ENCODE data around the gene ZNF775.

ZNF775 gene

DNA sequence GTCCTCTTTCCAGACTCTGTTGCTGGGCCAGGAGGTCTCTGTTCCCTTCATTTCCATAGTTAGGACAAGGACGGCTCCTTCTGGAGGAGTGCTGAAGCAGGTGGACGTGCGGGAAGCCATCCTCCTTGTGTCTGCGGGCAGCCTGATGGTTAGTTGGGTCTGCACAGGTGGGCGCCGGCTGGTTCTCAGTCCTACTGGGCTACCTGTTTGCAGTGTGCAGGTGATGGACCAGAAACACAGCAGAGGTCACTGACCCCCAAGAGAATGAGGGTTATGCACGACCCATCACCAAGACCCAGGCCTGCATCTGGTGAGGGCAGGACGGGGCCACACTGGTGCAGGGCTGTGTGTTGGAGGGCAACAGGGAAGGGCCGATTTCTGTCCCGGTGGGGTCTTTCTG, 45.5 kb upstream of the ZNF775 start:
- Histone ChIP-seq H3K4me3 (replicated peaks; ENCODE audit: low read depth, low read length) (no peak overlapping the region), H3K36me3 (ENCODE audit: control insufficient read depth, insufficient read depth, low read length) (peaks cover 17% of the 10 kb centered on the region), H3K27me3 (replicated peaks; ENCODE audit: control insufficient read depth, insufficient read depth, low read length) (no peaks in the 10 kb centered on the region)
- no peak for DNase-seq (ENCODE audit: extremely low read depth, insufficient read length)
- TF ChIP-seq, protein P1, sequence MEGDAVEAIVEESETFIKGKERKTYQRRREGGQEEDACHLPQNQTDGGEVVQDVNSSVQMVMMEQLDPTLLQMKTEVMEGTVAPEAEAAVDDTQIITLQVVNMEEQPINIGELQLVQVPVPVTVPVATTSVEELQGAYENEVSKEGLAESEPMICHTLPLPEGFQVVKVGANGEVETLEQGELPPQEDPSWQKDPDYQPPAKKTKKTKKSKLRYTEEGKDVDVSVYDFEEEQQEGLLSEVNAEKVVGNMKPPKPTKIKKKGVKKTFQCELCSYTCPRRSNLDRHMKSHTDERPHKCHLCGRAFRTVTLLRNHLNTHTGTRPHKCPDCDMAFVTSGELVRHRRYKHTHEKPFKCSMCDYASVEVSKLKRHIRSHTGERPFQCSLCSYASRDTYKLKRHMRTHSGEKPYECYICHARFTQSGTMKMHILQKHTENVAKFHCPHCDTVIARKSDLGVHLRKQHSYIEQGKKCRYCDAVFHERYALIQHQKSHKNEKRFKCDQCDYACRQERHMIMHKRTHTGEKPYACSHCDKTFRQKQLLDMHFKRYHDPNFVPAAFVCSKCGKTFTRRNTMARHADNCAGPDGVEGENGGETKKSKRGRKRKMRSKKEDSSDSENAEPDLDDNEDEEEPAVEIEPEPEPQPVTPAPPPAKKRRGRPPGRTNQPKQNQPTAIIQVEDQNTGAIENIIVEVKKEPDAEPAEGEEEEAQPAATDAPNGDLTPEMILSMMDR (IDR thresholded peaks at IDR 0.05; ENCODE audit: insufficient read depth, low read length, poor library complexity, severe bottlenecking), result no peak

DNA sequence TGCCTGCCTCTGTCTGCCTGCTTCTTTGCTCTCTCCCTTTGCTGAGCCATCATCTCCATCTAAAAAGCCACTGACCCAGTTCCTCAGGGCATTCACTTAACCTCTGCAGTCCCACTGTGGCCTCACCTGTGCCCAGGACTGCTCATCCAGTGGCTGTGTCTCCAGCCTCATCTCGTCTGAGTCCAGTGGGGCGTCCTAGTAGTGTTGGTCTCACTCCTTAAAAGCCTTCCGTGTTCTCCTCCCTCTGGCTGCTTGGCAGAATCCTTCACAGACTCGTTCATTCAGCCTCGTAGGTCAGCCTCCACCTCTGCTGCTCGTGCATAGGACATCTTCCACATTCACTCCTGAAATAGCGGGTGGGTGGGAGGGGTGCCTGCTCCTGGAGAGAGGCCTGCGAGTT, 45.0 kb upstream of the ZNF775 start:
- TF ChIP-seq, protein P1 (IDR thresholded peaks at IDR 0.05; ENCODE audit: insufficient read depth, low read length, poor library complexity, severe bottlenecking), result no peak
- H3K4me3 ChIP-seq (replicated peaks; ENCODE audit: low read depth, low read length), result no peak overlapping the region
- H3K27me3 ChIP-seq (replicated peaks; ENCODE audit: control insufficient read depth, insufficient read depth, low read length), result no peaks in the 10 kb centered on the region
- peaks cover 16% of the 10 kb centered on the region for H3K36me3 ChIP-seq (ENCODE audit: control insufficient read depth, insufficient read depth, low read length)
- no peak for DNase-seq (ENCODE audit: extremely low read depth, insufficient read length)

DNA sequence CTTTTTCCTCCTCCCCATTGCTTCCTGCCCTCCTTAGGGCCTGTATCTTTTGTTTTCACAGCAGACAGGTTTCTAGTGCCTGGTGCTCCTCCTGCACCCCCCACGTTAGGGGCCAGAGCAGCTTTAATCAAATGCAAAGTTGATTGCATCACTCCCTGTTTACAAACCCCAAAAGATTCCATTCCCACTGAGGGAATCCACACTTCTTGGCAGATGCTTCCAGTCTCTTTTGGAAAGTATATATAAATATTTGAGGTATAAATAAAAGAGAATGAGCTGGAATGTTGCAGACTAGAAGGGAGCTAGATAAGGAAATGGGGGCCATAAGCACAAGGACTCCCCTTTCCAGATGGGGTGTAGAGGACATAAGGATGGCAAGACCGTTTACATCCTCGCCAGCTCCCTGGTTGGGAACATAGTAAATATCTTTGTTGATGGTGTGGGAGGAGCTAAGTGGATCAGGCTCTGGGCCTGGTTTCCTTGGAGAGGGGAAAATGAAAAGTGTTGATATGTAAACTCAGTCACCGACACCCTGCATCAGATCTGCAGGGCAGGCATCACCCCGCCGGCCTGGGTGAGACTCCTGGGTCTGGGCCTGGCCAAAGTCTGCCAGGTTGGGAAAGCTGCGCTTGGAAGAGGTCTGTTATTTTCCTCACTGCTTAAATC, 43.9 kb upstream of the ZNF775 start:
- H3K4me3 ChIP-seq (replicated peaks; ENCODE audit: low read depth, low read length), result no peak overlapping the region
- no peaks in the 10 kb centered on the region for H3K27me3 ChIP-seq (replicated peaks; ENCODE audit: control insufficient read depth, insufficient read depth, low read length)
- TF ChIP-seq, protein P1 (IDR thresholded peaks at IDR 0.05; ENCODE audit: insufficient read depth, low read length, poor library complexity, severe bottlenecking), result no peak
- no peak for DNase-seq (ENCODE audit: extremely low read depth, insufficient read length)
- H3K36me3 ChIP-seq (ENCODE audit: control insufficient read depth, insufficient read depth, low read length), result peaks cover 11% of the 10 kb centered on the region

DNA sequence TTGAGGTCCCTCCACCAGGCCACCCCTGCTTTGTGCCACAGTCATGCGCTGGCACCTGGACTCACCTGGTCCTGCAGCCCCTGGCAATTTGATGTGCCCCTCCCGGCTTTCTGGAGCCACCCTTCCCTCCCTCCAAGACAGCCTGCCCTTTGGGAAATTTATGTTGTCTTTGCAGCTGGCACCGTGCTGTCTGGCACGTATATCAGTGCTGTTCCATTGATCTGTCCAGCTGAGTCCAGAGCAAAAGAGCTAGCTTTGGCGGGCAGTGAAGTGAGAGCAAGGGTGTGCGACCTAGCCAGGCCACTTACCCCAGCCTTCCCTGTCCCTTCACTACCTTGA, 43.4 kb upstream of the ZNF775 start:
- no peak overlapping the region for H3K4me3 ChIP-seq (replicated peaks; ENCODE audit: low read depth, low read length)
- H3K36me3 ChIP-seq (ENCODE audit: control insufficient read depth, insufficient read depth, low read length), result peaks cover 10% of the 10 kb centered on the region
- no peaks in the 10 kb centered on the region for H3K27me3 ChIP-seq (replicated peaks; ENCODE audit: control insufficient read depth, insufficient read depth, low read length)
- no peak for DNase-seq (ENCODE audit: extremely low read depth, insufficient read length)
- TF ChIP-seq, protein P1 (IDR thresholded peaks at IDR 0.05; ENCODE audit: insufficient read depth, low read length, poor library complexity, severe bottlenecking), result no peak

DNA sequence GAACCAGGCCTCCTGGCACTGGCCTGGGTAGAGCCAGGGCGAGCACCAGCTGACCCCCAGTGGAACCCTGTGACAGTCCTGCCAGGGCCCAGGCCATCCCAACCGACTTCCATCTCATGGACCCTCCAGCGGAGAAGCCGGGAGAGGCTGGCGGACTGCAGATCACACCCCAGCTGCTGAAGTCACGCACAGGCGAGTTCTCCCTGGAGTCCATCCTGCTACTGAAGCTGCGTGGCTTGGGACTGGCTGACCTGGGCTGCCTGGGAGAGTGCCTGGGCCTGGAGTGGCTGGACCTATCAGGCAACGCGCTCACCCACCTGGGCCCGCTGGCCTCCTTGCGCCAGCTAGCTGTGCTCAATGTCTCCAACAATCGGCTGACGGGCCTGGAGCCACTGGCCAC, 42.4 kb upstream of the ZNF775 start:
- no peak for DNase-seq (ENCODE audit: extremely low read depth, insufficient read length)
- Histone ChIP-seq H3K4me3 (replicated peaks; ENCODE audit: low read depth, low read length) (no peak overlapping the region), H3K27me3 (replicated peaks; ENCODE audit: control insufficient read depth, insufficient read depth, low read length) (no peaks in the 10 kb centered on the region), H3K36me3 (ENCODE audit: control insufficient read depth, insufficient read depth, low read length) (peaks cover 10% of the 10 kb centered on the region)
- TF ChIP-seq, protein P1 (IDR thresholded peaks at IDR 0.05; ENCODE audit: insufficient read depth, low read length, poor library complexity, severe bottlenecking), result no peak

DNA sequence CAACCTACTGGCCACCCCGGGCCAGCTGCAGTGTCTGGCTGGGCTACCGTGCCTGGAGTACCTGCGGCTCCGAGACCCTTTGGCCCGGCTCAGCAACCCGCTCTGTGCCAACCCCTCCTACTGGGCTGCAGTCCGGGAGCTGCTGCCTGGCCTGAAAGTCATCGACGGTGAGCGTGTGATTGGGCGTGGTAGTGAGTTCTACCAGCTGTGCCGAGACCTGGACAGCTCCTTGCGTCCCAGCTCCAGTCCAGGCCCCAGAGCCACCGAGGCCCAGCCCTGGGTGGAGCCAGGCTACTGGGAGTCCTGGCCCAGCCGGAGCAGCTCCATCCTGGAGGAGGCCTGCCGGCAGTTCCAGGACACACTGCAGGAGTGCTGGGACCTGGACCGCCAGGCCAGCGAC, 42.0 kb upstream of the ZNF775 start:
- H3K27me3 ChIP-seq (replicated peaks; ENCODE audit: control insufficient read depth, insufficient read depth, low read length), result no peaks in the 10 kb centered on the region
- TF ChIP-seq, protein P1 (IDR thresholded peaks at IDR 0.05; ENCODE audit: insufficient read depth, low read length, poor library complexity, severe bottlenecking), result no peak
- no peak overlapping the region for H3K4me3 ChIP-seq (replicated peaks; ENCODE audit: low read depth, low read length)
- DNase-seq (ENCODE audit: extremely low read depth, insufficient read length), result no peak
- H3K36me3 ChIP-seq (ENCODE audit: control insufficient read depth, insufficient read depth, low read length), result peaks cover 10% of the 10 kb centered on the region

All from GM06990 (cell line).